Activated naive CD8-positive, alpha-beta T cell treated with anti-CD3 and anti-CD28 coated beads, Interleukin-2, amount 10 ng/mL, durations not matched to agents 7 days and 5 days (primary cell): ENCODE results near the gene CEACAM20. TPM values are rescaled to one million over a fixed set of nuclear protein-coding genes. Genes with fewer than 3 reads are reported as not detected.
"Not testable (repeated sequence)": the region's sequence is repeated elsewhere in the genome, so short reads cannot be mapped to it uniquely, and the experiment has no call there.

Experiments used
- ATAC-seq: fragments of 150-1000 bp; cut with Tn5 transposase; one replicate; pipeline ENCODE4 v1.10.0; 2021; ENCODE audit warnings: low read depth, moderate library complexity
- POLR2A ChIA-PET: fragments of 350-600 bp; sonication (Branson Sonifier 250); formaldehyde crosslinking; loops from one replicate; lab custom pipeline; 2021; ENCODE audit warnings: antibody characterized with exemption; lab: Charles Lee
- DNase-seq: peaks from one replicate; pipeline ENCODE4 v3.0.0; 2021
- H3K27ac Mint-ChIP-seq: one replicate; pipeline ENCODE4 v1.8.0; 2022; ENCODE audit warnings: mild to moderate bottlenecking, mixed read lengths
- H3K27me3 Mint-ChIP-seq: one replicate; pipeline ENCODE4 v1.8.0; 2022; ENCODE audit warnings: mild to moderate bottlenecking, moderate library complexity, mixed read lengths
- H3K36me3 Mint-ChIP-seq: one replicate; pipeline ENCODE4 v1.8.0; 2021; ENCODE audit warnings: mild to moderate bottlenecking, mixed read lengths
- H3K4me1 Mint-ChIP-seq: one replicate; pipeline ENCODE4 v1.8.0; 2021; ENCODE audit warnings: mixed read lengths
- H3K4me3 Mint-ChIP-seq: one replicate; pipeline ENCODE4 v1.8.0; 2022; ENCODE audit warnings: mild to moderate bottlenecking, moderate library complexity, mixed read lengths
- H3K9me3 Mint-ChIP-seq: one replicate; pipeline ENCODE4 v1.8.0; 2021; ENCODE audit warnings: mixed read lengths
- total RNA-seq, 2 experiments: library from RNA; stranded (reverse); gene quantifications; one replicate each; pipeline ENCODE4 v1.2.3, GENCODE V29; 2021

Gene CEACAM20
- total RNA-seq, 2 experiments from 2014 or later, result not detected

DNA sequence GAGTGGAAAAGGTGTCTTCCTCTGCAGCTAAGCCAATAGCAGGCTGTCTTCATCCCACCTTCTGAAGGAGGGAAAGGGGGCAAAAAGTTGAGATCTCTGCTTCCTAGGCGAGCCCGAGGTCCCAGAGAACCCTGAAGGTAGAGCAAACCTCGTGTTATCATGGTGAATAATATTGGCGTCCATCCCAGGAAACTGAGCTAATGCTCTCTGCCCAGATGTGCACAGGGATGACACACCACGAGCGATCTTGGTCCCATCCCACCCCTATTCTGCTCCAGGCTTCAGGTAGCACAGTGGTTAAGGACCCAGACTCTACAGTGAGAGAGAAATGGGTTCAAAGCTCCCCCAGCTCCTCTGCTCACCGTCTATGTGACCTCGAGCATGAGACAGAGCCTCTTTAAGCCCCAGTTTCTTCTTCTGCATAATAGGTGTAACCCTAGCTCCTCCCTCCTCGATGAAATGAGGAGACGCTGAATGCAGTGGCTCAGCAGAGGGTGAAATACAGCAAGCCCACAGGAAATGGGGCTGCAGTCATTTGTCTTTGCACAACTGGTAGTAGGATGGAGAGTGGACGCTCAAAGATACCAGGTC is 9.9 kb upstream of the CEACAM20 start:
- ATAC-seq (no peak), DNase-seq (no peak)
- POLR2A ChIA-PET, result no interaction called here
- Mint-ChIP-seq H3K36me3 (peaks cover 1% of the 10 kb centered on the region), H3K4me1 (no peaks in the 10 kb centered on the region), H3K9me3 (peaks cover 21% of the 10 kb centered on the region), H3K27me3 (peaks cover 2% of the 10 kb centered on the region), H3K27ac (no peak overlapping the region), H3K4me3 (no peak overlapping the region)

DNA sequence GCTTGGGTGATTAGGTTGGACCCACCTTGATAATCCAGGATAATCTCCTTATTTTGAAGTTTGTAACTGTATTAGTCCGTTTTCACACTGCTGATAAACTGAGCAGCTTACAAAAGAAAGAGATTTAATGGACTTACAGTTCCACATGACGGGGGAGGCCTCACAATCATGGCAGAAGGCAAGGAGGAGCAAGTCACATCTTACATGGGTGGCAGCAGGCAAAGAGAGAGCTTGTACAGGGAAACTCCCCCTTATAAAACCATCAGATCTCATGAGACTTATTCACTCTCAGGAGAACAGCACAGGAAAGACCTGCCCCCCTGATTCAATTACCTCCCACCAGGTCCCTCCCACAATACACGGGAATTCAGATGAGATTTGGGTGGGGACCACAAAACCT is 5.9 kb upstream of the CEACAM20 start:
- DNase-seq, H3K27me3 Mint-ChIP-seq, H3K36me3 Mint-ChIP-seq, ATAC-seq, H3K27ac Mint-ChIP-seq, H3K4me3 Mint-ChIP-seq, POLR2A ChIA-PET, H3K4me1 Mint-ChIP-seq: not testable (repeated sequence)
- peaks cover 17% of the 10 kb centered on the region for H3K9me3 Mint-ChIP-seq

DNA sequence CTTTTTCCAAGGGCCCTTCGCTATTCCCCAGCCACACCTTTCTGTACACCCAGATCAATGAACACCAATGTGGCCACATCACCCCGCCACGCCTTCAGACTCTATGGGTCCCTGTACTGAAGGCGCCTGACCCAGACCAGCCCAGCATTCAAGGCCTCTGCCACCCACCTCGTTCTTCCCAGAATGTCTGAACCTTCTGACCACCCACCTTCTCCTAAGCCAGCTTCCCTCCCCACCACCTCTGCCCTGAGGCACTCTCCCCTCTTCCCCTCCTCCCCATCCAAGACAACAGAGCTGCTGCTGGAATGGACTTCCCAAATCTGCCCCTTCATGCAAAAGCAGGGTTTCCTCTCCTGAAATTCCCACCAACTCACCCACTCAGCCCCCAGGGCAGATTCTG is 3.3 kb upstream of the CEACAM20 start:
- DNase-seq (no peak), ATAC-seq (no peak)
- no peaks in the 10 kb centered on the region for H3K27me3 Mint-ChIP-seq
- peaks cover 19% of the 10 kb centered on the region for H3K9me3 Mint-ChIP-seq
- no peak overlapping the region for H3K4me3 Mint-ChIP-seq
- H3K27ac Mint-ChIP-seq, result no peak overlapping the region
- POLR2A ChIA-PET, result no interaction called here
- H3K4me1 Mint-ChIP-seq, result no peaks in the 10 kb centered on the region
- peaks cover 2% of the 10 kb centered on the region for H3K36me3 Mint-ChIP-seq

GRCh38 chr19:44530777-44531176 is 1.3 kb upstream of the CEACAM20 start:
- POLR2A ChIA-PET, result no interaction called here
- H3K4me1 Mint-ChIP-seq, result no peaks in the 10 kb centered on the region
- no peak for DNase-seq
- no peak overlapping the region for H3K4me3 Mint-ChIP-seq
- H3K27ac Mint-ChIP-seq, result no peak overlapping the region
- peaks cover 10% of the 10 kb centered on the region for H3K9me3 Mint-ChIP-seq
- no peak for ATAC-seq
- H3K27me3 Mint-ChIP-seq, result no peaks in the 10 kb centered on the region
- peaks cover 2% of the 10 kb centered on the region for H3K36me3 Mint-ChIP-seq

DNA sequence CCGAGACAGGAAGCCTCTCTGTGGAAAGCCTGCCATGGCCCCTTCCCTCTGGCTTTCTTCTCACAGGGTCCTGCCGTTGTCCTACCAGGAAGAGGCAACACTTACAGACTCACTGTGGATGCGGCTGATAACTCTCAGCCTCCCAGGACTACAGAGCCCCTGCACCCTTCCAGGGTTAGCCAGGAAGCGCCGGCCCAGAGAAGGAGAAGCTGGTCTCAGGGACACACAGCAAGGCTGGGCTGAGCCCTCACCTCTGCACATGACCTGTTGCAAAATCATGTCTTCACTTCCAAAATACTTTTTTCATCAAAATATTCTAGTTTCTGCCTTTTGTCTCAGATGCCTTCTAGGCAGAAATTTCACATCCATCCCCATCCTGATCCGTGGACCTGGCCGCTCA is 1.9 kb downstream of the CEACAM20 start:
- no peak overlapping the region for H3K4me3 Mint-ChIP-seq
- ATAC-seq, result no peak
- no peak for DNase-seq
- H3K9me3 Mint-ChIP-seq, result peaks cover 8% of the 10 kb centered on the region
- H3K36me3 Mint-ChIP-seq, result peaks cover 2% of the 10 kb centered on the region
- H3K4me1 Mint-ChIP-seq, result no peaks in the 10 kb centered on the region
- H3K27ac Mint-ChIP-seq, result no peak overlapping the region
- POLR2A ChIA-PET, result no interaction called here
- no peaks in the 10 kb centered on the region for H3K27me3 Mint-ChIP-seq

GRCh38 chr19:44525721-44526430 is 3.6 kb downstream of the CEACAM20 start:
- H3K4me1 Mint-ChIP-seq, result no peaks in the 10 kb centered on the region
- POLR2A ChIA-PET, result no interaction called here
- ATAC-seq (no peak), DNase-seq (no peak)
- peaks cover 2% of the 10 kb centered on the region for H3K36me3 Mint-ChIP-seq
- H3K9me3 Mint-ChIP-seq, result peaks cover 7% of the 10 kb centered on the region
- H3K4me3 Mint-ChIP-seq, result no peak overlapping the region
- H3K27ac Mint-ChIP-seq, result no peak overlapping the region
- H3K27me3 Mint-ChIP-seq, result no peaks in the 10 kb centered on the region

GRCh38 chr19:44521370-44521769 is 8.1 kb downstream of the CEACAM20 start:
- POLR2A ChIA-PET, result no interaction called here
- ATAC-seq (no peak), DNase-seq (no peak)
- Mint-ChIP-seq H3K9me3 (peaks cover 3% of the 10 kb centered on the region), H3K27ac (no peak overlapping the region), H3K36me3 (no peaks in the 10 kb centered on the region), H3K4me1 (no peaks in the 10 kb centered on the region), H3K27me3 (no peaks in the 10 kb centered on the region), H3K4me3 (no peak overlapping the region)

- no peak overlapping the region for H3K4me3 Mint-ChIP-seq
- DNase-seq (no peak), ATAC-seq (no peak)
- no peaks in the 10 kb centered on the region for H3K36me3 Mint-ChIP-seq
- H3K4me1 Mint-ChIP-seq, result no peaks in the 10 kb centered on the region
- POLR2A ChIA-PET, result no interaction called here
- H3K9me3 Mint-ChIP-seq, result peaks cover 12% of the 10 kb centered on the region
- no peaks in the 10 kb centered on the region for H3K27me3 Mint-ChIP-seq
- H3K27ac Mint-ChIP-seq, result no peak overlapping the region
These were observed 12.3 kb downstream of the CEACAM20 start for GRCh38 chr19:44517146-44517545.

DNA sequence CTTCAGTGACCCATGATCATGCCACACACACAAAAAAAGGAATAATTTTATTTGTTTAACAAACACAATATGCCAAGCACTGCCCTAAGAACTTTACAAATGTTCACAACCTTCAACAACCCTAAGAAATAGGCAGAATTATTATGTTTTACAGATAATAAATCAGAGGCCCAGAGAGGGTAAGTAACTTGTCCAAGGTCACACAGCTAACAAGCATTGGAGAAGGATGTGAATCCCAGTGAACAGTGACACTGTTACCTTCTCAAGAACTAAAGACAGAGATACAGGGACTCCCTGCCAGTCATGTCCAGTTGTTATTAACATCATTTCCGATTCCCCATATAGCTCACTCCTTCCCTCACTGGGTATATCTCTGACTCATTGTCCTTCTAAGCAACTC is 13.6 kb downstream of the CEACAM20 start:
- Mint-ChIP-seq H3K4me3 (no peak overlapping the region), H3K9me3 (peaks cover 12% of the 10 kb centered on the region), H3K4me1 (no peaks in the 10 kb centered on the region), H3K27me3 (no peaks in the 10 kb centered on the region), H3K27ac (no peak overlapping the region), H3K36me3 (no peaks in the 10 kb centered on the region)
- DNase-seq (no peak), ATAC-seq (no peak)
- POLR2A ChIA-PET, result no interaction called here

GRCh38 chr19:44515031-44515430 is 14.4 kb downstream of the CEACAM20 start:
- POLR2A ChIA-PET, result no interaction called here
- no peak for DNase-seq
- H3K36me3 Mint-ChIP-seq, result peaks cover 3% of the 10 kb centered on the region

DNA sequence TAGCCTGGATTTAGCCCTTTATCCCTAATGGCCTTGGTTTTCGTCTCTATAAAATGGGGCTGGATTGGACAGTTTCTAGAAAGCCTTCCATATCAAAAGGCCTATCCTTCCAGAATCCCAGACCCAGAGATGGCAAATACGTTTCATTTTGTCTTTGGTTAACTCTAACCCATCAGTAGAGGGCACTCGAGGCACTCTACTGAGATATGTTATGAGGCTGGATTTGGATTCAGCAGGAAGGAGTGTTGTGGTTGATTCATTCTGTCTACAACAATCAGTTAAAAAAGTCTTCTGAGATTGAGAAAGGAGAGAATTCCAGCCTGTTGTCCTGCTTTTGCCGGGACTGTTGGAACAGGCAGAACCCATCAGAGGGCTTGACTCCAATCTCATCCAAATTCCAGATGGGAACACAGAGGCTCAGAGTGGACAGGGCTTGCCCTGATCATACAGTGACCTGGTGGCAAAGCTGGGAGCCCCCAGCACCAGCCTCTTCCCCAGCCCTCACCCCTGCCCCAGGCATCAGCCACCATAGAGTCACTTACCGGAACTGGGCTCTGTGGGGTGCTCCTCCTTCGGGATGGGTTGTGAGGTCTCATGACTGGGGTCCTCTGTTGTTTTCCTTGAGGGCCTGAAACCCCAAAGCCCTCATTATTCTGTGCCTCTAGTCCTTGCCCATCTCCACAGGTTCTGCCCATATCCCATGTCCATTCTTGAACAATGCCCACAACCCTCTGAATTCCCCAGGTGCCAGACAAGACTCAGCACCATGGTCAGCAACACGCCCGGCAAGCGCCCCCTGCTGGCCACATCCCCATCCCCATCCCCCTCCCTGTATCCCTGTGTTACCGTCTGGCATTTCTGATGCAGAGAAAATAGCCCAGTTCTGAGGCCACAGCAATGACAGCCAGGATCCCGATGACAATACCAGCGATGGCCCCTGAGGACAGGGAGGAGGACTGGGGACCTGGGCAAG is 16.9 kb downstream of the CEACAM20 start:
- Mint-ChIP-seq H3K4me1 (no peaks in the 10 kb centered on the region), H3K9me3 (peaks cover 22% of the 10 kb centered on the region), H3K4me3 (no peak overlapping the region), H3K27ac (no peak overlapping the region), H3K27me3 (peaks cover 11% of the 10 kb centered on the region), H3K36me3 (peaks cover 4% of the 10 kb centered on the region)
- POLR2A ChIA-PET, result no interaction called here
- no peak for ATAC-seq
- peak; percentile 48 for DNase-seq

More at GRCh38 chr19:44515031-44515430, 14.4 kb downstream of the CEACAM20 start:
- Mint-ChIP-seq H3K9me3 (peaks cover 14% of the 10 kb centered on the region), H3K4me3 (no peak overlapping the region), H3K4me1 (no peaks in the 10 kb centered on the region), H3K27me3 (peaks cover 2% of the 10 kb centered on the region), H3K27ac (no peak overlapping the region)
- ATAC-seq, result no peak

GRCh38 chr19:44509478-44509877 is 20.0 kb downstream of the CEACAM20 start:
- Mint-ChIP-seq H3K36me3 (peaks cover 4% of the 10 kb centered on the region), H3K27me3 (peaks cover 17% of the 10 kb centered on the region), H3K9me3 (peaks cover 20% of the 10 kb centered on the region)

More at GRCh38 chr19:44509478-44509877, 20.0 kb downstream of the CEACAM20 start:
- Mint-ChIP-seq H3K27ac (no peak overlapping the region), H3K4me3 (no peak overlapping the region), H3K4me1 (no peaks in the 10 kb centered on the region)
- ATAC-seq (no peak), DNase-seq (no peak)
- POLR2A ChIA-PET, result no interaction called here
